ENCODE results near the gene CYP4B1.

GRCh38 chr1:46820560-46821060 lies 21.8 kb downstream of the CYP4B1 start:
- TF ChIP-seq CTCF (IDR thresholded peaks at IDR 0.05) (no peak), POLR2A (IDR thresholded peaks at IDR 0.05) (no peak)
